Stimulated activated CD4-positive, alpha-beta T cell treated with anti-CD3 and anti-CD28 coated beads, Interleukin-15, amount 100 ng/mL, for 1 hour (primary cell): ENCODE results near the gene SCTR.

Source experiments
- DNase-seq, 2 donors: peaks; one replicate each; pipeline ENCODE4 v3.0.0-alpha.2; 2020; ENCODE audit warnings: low read depth in 1 of 2, low spot score in 1 of 2

The SCTR gene

DNA sequence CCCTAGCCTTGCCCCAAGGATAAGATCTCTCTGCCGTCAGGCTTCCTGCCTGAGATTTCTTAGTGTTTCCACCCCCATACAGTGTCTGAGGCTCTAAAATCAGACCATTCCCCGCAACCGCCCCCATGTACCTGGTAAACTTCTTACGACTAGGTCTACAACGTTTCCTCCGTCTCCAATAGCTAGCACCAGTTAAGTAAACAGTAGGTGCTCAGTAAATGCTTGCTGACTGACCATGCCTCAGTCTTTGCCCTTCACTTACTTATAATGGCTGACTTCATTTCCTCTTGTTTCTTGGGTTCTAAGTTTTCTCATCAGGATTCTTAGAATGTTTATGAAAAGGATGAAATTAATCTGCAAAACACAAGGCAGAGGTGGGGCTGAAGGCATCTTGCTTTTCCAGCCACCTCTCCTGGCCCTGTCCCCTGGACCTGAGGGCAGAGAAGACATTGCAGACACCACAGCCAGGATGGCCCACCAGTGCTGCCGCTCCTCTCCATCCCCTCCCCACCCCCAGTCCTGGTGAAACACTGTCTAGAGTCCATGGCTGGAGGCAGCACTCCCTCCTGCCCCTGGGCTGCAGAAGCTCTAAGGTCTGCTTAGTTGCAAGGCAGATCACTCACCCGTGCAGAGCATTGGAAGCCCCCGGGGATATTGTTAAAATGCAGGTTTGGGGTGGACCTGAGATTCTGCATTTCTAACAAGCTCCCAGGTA, 75.7 kb downstream of the SCTR start:
- DNase-seq, result no peak

DNA sequence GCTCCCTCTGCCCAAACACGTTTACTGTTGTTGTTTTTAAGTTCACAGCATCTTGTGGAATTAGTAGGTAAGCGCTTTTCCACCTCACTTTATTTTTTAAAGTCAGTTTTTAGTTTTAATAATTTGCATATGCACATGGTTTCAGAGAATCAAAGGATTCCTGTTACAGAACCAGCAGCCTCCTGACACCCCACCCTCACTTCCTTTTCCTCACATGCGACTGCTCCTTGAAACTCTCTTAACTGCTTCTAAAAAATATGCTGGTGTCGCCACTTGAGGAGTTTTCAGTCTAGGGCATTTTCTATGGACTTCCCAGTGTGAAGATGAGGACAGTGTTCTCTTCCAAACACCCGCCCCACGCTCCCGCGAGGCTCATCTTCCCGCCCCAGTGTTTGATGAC, 78.2 kb downstream of the SCTR start:
- DNase-seq, result no peak

DNA sequence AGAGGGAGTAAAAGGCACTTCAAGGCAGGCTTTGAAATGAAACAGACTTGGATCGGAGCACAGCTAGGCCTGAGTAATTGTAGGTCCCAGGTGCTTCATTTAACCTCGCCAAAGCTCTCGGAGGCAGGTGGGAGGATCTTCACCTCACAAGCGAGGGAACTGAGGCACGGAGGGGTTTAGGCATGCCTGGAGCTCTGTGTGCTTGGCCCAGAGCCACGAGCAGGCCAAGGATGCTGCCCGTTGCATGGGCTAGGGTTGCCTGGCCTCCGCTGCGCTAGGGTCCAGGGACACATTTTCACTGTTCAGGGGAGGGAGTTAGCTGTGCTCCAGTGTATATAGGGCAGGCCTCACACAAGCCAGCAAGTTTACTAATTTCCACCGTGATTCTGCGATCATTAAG, 81.4 kb downstream of the SCTR start:
- no peak for DNase-seq

DNA sequence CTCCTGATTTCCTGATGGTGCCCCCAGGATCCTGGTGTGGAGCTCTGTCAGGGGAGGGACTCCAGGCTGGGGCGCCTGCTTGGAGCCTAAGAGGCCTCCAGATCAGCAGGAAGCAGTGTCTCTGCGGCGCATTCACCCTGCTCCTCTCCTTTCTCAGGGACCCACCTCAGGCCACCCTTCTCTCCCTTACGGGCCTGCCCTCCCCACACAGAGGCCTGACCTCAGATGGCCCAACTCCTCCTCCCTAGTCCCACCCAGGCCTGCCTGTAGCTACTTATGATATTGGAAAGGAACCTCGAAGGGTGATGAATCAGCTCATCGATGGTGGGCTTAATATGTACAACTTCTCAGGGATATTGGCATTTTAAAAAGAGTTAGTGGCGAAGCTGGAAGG, 82.1 kb downstream of the SCTR start:
- no peak for DNase-seq

DNA sequence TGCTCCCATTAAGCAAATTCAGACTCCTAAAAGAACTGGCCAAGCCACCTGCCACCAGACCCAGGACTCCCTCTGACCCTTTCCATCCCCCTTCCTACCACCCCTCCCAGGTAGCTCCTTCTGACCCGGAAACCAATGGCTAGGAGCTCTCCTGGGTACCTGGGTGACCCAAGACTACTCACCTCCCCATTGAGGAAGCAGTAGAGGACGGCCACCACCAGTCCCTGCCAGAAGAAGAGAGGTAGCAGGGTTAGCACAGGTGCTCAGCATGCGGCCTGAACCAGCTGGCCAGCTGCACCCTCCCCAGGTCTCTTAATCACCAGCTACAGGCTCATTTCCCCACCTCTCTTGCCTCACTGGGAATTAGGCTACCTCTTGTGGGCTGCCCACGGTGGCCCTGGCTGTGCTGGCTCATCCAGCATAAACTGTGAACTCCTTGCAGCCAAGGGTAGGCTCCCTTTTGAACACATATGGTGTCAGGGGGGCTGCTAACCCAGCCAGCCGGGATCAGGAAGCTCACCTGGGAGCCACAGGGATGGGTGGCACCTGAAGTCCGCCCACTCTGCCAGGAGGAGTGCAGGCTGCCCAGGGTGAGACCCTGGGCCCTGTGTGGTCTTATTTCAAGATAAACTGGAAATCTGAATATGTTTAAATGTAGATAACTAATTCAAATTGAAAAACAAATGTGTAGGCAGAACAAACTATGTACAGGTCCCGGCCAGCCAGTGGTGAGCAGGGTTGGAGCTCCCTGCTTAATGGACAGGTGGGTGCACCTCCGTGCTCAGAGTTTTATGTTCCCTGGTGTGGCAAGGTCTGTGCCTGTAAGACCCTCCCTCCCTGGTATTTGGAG, 82.7 kb downstream of the SCTR start:
- no peak for DNase-seq

DNA sequence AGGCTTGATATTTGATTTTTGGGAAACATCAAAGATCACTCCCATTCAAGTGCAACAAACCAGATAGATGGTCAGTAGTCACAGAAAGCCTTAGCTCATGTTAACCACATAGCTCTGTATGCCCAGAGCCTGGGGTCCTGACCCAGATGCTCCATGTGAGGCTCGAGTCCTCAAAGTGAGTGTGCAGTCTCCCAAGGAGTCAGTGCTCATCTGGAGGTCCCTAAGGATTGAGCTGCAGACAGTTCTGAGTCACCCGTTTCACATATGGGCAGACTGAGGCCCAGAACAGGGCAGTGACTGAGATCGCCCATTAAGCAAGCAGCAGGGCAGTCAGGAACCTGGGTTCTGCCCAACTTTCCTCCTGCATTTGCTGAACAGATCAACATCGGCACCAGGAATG, 83.4 kb downstream of the SCTR start:
- DNase-seq, result no peak

DNA sequence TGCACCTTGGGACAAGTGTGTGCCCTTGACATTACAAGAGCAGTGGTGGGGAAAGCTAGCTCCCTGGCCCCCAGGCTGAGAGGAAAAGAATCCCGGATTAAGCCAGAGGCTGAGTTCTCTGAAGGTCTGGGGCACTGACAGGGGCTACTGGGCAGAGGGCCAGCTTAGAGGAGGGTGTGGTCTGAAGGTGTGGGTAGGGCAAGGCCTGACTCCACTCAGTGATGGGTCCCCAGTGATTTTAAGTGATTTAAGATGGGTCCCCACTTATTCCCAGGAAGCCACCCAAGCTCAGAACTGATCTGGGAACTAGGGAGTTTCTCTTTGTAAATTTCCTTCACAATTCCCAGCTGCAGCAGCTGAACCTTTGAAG, 83.8 kb downstream of the SCTR start:
- DNase-seq, result no peak

DNA sequence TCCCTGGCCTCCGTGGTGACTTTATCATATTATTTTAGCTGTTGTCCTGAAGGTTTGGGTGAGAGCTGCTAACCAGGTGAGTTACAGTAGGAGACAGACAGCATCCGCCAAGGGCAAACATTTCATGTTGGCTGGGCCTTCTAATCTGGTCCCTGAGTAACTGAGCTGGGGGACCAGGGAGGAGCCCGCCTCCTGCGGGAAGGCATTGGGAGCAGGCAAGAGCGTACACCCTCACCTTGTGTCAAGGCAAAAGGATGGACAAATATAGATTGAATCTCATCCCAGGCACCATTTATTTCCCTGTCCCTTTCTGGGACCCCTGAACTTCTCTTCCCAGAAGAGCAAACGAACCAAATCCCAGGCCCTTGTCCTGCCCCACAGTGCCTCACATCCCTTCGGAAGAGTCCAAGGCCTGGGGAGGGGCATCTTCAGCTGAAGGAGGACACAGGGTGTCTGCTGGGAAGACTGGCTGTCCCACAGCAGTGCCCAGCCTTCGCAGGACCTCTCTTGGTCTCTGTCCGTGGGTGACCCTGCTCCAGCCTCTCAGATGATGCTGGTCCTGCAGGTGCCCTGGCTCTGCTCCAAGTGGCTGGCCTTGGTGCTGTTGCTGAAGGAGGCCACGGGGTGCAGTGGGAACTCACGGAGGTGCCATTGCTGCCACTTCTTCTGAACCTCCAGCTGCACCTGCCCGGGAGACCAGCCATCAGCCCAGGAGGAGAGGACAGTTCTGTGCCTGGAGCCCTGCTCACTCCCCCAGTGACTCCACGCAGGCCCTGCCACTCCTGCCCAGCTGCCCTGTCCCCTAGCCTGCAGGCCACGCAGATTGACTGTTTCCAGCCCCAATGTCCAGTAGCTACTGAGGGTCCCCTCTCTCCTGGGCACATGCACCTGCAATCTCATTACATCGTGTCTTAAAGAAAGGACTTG, 84.4 kb downstream of the SCTR start:
- no peak for DNase-seq

DNA sequence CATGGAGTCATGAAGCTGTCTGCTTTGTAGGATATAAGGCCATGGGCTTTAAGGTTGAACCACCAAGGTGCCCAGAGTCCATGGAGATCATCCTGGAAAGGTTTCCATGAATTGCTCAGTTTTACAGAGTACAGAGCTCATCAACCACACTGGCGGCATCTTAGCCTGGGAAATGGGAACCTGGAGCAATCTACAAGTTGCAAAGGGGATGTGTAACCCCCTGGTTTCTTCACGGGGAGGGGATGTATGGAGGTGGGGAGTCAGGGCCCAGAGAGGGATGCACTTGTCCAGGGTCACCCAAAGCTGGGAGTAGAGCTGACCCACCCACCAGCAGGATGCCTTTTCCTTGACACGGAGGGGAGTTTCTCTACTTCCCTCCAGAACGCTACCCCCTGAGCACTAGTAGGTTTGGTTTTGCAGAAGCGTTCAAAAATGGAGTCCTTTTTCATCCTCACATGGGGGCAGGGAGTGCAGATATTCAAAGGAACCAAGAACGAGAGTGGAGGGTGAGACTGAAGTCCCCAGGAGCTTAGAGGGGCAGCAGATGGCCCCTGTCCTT, 85.5 kb downstream of the SCTR start:
- DNase-seq, result no peak

DNA sequence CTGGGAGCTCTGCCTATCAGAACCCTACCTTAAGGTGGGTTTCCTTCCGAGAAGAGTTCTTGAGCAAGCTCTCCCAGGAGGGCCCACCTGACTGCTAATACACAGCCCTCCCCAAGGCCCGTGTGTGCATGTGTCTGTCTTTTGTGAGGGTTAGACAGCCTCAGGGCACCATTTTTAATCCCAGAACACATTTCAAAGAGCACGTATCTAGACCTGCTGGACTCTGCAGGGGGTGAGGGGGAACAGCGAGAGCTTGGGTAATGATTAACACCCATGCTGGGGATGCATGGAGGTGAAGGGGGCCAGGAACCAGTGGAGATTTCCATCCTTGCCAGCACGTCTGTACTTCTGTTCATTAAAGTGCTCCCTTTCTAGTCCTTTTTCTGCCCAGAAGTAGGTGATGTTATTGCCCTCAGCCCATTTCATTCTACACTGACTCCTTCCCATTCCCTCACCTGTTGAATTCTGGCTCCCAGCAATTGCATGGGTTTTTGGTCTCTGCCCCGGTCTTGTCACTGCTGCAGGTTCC, 86.1 kb downstream of the SCTR start:
- DNase-seq, result no peak

DNA sequence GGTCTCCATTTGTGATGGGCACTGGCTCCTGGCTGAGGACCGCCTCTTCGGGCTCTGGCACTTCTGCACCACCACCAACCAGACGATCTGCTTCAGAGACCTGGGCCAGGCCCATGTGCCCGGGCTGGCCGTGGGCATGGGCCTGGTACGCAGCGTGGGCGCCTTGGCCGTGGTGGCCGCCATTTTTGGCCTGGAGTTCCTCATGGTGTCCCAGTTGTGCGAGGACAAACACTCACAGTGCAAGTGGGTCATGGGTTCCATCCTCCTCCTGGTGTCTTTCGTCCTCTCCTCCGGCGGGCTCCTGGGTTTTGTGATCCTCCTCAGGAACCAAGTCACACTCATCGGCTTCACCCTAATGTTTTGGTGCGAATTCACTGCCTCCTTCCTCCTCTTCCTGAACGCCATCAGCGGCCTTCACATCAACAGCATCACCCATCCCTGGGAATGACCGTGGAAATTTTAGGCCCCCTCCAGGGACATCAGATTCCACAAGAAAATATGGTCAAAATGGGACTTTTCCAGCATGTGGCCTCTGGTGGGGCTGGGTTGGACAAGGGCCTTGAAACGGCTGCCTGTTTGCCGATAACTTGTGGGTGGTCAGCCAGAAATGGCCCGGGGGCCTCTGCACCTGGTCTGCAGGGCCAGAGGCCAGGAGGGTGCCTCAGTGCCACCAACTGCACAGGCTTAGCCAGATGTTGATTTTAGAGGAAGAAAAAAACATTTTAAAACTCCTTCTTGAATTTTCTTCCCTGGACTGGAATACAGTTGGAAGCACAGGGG, 87.1 kb downstream of the SCTR start:
- no peak for DNase-seq

DNA sequence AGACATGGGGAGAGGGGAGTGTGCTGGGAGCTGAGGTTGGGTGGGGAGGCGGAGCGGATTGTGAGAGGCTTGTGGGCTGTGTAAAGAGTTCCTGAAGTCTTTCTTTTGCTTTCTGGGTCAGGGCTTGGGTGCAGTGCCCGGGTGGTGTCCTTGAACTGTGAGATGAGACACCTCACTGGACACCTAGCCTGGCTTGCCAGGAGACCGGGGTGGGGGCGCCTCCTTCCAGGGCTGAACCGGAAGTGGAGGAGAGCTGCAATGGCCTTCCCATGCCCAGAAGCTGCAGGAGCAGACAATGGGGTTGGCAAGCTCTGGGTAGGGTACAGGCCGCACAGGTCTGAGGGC, 88.4 kb downstream of the SCTR start:
- no peak for DNase-seq

DNA sequence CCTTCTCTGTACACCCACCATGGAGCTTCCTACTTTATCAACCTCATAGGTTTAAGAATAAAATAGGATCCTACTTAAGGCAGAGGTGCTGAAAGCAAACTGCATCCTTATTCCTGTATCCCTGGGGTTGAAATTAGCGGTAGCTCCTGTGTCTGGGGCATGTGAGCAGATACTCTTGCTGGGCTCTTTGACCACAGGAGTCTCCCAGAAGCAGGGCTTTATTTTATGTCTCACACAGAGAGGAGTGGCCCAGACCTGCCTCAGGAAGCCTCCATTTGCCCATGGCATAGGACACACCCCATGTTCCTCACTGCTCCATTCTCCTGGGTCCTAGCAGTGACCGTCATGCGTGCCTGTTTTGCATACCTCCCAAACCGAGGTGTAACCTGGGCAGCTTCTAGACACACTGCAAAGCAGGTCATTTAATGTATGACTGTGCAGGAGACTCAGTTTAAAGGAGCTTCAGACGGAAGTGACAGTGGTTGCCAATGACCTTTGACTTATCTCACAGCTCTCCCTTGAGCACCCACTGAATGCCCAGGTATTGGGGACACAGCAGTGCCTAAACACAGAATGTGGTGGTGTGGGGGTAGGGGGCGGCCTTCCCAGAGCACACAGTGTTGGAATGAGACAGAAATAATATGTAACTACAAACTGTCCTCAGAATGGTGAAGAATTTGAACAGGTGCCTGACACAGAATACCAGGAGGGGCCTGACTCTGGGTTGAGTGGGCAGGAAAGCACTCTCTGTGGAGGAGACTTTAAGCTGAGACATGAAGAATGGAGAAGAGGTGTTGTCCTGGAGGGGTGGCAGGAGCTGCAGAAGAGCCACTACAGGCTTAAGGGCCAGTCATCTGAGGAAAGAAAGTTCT, 89.0 kb downstream of the SCTR start:
- no peak for DNase-seq

DNA sequence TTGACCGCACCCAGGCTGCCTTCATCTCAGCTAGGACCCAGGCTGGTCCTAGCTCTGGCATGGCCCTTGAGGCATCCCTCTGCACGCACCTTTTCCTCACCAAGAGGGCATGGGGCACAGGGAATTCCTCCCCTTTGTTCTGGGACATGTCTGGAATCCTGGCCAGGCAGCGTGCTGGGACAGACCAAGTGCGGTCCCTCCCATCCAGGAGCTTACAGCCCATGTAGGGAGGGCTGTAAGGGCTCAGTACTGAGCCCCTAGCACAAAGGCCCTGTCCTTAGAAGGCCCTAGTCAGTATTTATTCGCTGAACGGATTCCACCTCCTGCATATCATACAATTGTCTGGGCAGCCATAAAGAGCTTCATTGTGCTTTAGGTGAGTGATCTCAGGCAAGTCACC, 89.6 kb downstream of the SCTR start:
- DNase-seq, result no peak

DNA sequence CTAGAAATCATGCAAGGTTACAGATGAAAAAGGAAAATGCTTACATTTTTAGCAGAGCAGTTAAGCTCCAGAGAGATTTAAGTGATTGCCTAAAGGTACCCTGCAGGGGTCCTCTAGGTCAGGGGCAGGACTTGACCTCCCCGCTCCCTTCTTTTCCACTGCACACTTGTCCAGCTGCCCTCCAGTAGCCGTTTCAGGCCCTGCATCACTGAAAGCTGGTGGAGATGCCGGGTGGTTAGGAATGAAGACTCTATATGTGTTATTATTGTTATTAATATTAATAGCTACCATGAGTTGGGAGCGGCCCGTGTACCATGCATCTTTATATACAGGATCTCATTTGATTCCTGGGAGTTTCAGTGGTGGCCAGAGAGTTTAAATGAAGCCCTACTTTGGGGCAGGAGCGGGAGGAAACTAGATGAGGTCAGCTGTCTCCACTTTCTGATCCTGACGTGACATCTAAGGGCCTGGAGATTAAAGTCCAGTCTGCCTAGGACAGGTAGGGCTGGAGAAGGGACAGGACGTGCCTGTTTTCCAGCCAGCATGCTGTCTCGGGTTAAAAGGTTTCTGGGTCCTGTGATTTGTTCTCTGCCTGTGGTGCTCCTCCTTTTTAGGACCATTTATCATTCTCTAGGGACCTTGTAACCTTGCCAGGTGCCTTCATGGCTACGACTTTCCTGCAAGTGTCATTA, 90.5 kb downstream of the SCTR start:
- DNase-seq, result no peak

DNA sequence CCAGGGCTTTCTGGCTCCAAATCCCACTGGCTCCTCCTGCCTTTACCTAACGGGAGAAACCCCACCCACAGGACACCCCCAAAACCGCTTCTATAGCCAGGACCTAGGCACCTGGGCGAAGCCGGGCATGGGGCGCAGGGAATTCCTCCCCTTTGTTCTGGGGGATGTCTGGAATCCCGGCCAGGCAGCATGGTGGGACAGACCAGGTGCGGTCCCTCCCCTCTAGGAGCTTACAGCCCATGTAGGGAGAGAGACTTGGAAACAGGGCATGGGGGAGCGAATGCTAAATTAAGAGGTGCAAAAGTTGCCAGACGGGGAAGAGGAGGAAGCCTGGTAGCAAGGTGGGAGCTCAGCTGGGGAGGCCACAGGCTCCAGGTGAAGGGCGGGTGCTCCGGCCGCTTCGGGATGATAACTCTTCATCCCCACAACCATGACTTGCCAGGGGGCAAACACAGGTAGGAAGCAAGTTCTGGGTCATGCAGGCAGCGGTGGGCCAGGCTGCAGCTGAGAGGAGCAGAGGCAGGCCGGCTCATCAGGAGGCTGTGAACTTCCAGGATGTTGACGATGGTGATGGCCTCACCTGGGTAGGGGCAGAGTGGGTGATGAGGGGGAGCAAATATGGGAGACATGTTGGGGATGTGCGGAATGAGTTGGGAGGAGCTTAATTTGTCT, 91.3 kb downstream of the SCTR start:
- DNase-seq, result no peak

DNA sequence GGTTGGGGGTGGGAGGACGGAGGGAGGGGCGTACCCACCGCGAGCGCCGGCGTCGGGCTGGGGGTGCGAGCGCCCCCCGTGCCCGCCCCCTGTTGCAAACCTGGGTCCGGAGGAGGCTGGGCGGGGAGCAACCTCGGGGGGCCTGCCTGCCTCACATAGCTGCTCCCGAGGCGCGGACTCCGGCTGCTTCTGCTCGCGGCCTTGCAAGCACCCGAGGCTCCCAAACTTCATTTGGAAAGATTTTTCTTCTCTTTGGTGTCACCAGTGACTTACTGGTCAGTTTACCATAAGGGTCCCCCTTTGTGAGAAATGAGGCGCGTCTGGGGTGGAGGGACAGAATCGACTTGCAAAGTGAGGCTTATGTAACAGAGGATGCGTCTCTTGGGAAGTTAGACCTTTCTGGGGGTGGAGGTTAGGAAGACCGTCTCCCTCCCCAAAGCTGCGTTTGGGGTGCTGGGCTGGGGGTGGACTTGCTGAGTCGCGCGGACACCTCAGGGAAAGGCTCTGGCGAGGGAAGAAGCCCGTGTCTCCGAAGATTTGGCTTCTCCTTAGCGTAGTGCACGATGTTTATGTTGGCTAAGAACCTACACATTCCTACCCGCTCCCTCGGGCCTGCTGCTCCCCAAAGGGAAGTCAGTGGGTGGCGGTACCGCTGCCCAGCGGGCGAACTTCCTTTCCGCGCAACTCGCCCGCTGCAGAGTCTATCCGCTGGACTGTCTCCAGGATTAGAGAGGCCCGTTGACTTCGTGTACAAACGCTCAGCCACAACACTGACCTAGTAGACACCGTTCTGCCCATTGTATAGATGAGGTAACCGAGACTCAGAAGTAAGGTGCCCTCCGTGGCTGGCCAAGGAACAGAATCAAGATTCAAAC, 92.1 kb downstream of the SCTR start:
- no peak for DNase-seq
